ENCODE data around the gene PLEKHJ1.

PLEKHJ1 gene

DNA sequence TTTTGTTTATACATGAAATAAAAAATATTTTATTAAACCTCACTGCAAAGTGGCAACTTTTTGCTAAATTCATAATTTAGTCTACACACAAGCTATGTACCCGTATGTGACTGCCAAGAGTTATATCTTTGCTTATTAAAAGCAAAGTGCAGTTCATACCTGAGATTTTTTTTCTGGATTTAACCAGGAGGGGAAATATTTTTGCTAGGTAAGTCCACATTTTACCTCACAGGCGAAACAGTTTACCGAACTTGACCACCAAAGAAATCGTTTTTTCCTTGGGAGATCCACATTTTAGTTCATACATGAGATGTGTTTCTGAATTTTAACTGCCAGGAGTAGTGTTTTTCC, 32.3 kb upstream of the PLEKHJ1 start:
- no peaks in the 10 kb centered on the region for H3K9me3 ChIP-seq (ENCODE audit: control insufficient read depth in 1 of 2, low read length in 2 of 2)
- peak overlapping the region; percentile 67 to 99 for H3K4me3 ChIP-seq (ENCODE audit: low read depth in 1 of 2, low read length in 2 of 2)
- peak overlapping the region; percentile 40 for H3K27ac ChIP-seq (ENCODE audit: low read length)
- H3K36me3 ChIP-seq (ENCODE audit: control insufficient read depth in 1 of 2, insufficient read depth in 2 of 2, low read length in 2 of 2): peaks cover 0 to 18% of the 10 kb centered on the region in 2 donors
- H3K27me3 ChIP-seq (ENCODE audit: low read depth, low read length): no peaks in the 10 kb centered on the region
- peaks cover 4 to 35% of the 10 kb centered on the region in 2 donors for H3K4me1 ChIP-seq (ENCODE audit: control insufficient read depth in 1 of 2, insufficient read depth in 2 of 2, low read length in 2 of 2)

DNA sequence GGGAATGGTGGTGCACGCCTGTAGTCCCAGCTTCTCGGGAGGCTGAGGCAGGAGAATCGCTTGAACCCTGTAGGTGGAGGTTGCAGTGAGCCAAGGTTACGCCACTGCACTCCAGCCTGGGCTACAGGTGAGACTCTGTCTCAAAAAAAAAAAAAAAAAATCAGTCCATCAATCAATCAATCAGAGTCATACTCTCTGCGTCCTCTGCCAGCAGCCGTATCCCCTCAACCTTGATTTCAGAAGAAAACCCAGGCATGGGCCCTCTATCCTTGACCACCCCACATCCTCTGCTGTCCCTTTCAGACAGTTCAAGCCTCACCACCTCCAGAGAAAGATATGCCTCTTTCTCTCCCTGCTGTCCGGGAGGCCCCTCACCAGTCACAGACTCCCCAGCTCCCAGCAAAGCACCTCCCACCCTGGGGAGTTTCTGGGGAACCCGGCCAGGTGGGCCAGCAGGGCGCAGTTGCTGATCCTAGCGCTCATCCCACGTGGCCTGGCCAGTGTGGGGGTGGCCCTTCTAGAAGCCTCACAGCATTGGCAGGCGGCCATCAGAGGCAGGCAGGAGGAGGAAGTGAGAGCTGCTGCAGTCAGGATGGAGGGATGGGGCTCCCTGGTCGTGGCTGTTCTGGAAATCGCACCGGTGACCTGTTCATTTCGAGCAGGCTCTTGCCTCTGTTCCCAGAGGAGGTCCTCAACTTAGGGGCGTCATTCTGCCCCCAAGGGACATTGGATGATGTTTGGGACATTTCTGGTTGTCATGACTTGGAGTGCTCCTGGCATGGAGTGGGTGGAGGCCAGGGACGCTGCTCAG, 30.3 kb upstream of the PLEKHJ1 start:
- H3K4me3 ChIP-seq (ENCODE audit: low read depth in 1 of 2, low read length in 2 of 2): peak overlapping the region in 1 of 2 donors; percentile 16
- H3K4me1 ChIP-seq (ENCODE audit: control insufficient read depth in 1 of 2, insufficient read depth in 2 of 2, low read length in 2 of 2): peaks cover 0 to 14% of the 10 kb centered on the region in 2 donors
- no peak overlapping the region for H3K27ac ChIP-seq (ENCODE audit: low read length)
- peaks cover 0 to 1% of the 10 kb centered on the region in 2 donors for H3K36me3 ChIP-seq (ENCODE audit: control insufficient read depth in 1 of 2, insufficient read depth in 2 of 2, low read length in 2 of 2)
- no peaks in the 10 kb centered on the region for H3K27me3 ChIP-seq (ENCODE audit: low read depth, low read length)
- H3K9me3 ChIP-seq (ENCODE audit: control insufficient read depth in 1 of 2, low read length in 2 of 2): no peaks in the 10 kb centered on the region

DNA sequence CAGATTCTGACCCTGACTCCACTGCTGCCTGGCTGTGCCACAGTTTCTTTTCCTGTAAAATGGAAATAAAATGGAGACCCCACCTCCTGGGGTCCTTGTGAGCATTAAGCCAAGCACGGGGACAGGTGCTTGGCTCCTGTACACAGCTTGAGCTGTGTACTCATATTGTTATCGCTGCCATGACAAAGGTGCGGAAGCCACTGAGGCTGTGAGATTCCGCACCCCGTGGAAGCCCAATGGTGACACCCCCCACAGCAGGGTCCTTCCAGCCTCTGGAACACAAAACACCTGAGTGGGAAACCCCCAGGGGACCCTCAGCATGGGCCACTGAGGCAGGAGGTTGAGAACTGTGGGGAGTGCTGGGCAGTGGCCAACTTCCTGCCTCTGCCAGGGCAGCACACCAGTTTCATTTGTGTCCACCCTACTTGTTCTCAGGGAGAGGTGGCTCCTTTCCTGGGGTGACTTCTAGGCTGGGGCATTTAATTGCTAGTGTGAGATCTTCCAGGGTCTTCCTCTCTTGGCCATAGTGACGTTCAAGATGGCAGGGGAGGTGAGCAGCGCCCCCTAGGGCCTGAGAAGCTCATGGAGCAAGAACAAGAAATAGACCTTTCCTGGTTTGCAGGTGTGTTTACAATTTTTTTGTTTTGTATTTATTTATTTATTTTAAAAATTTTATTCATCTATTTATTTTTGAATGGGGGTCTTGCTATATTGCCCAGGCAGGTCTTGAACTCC, 25.5 kb upstream of the PLEKHJ1 start:
- Histone ChIP-seq H3K9me3 (ENCODE audit: control insufficient read depth in 1 of 2, low read length in 2 of 2) (no peaks in the 10 kb centered on the region), H3K27ac (ENCODE audit: low read length) (no peak overlapping the region), H3K4me3 (ENCODE audit: low read depth in 1 of 2, low read length in 2 of 2) (no peak overlapping the region), H3K36me3 (ENCODE audit: control insufficient read depth in 1 of 2, insufficient read depth in 2 of 2, low read length in 2 of 2) (no peaks in the 10 kb centered on the region), H3K4me1 (ENCODE audit: control insufficient read depth in 1 of 2, insufficient read depth in 2 of 2, low read length in 2 of 2) (peaks cover 0 to 4% of the 10 kb centered on the region in 2 donors), H3K27me3 (ENCODE audit: low read depth, low read length) (no peaks in the 10 kb centered on the region)

DNA sequence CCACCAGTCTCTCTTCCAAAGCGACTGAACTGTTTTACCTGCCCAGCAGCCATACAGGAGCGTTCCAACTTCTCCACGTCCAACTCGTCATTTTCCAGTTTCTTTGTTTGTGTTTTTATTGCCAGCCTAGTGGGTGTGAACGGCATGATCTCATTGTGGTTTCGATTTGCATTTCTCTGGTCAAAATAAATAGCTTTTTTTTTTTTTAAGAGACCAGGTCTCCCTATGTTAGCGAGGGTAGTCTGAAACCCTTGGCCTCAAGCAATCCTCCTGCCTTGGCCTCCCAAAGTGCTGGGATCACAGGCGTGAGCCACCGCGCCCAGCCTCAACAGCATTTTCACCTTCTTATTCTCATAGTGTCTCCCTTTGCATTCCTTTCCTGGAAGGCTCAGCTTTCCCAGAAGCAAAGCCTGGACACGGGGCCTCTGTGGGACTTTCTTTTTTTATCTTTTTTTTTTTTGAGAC, 24.2 kb upstream of the PLEKHJ1 start:
- H3K4me1 ChIP-seq (ENCODE audit: control insufficient read depth in 1 of 2, insufficient read depth in 2 of 2, low read length in 2 of 2): no peaks in the 10 kb centered on the region
- H3K27ac ChIP-seq (ENCODE audit: low read length): no peak overlapping the region
- no peaks in the 10 kb centered on the region for H3K9me3 ChIP-seq (ENCODE audit: control insufficient read depth in 1 of 2, low read length in 2 of 2)
- H3K36me3 ChIP-seq (ENCODE audit: control insufficient read depth in 1 of 2, insufficient read depth in 2 of 2, low read length in 2 of 2): no peaks in the 10 kb centered on the region
- no peak overlapping the region for H3K4me3 ChIP-seq (ENCODE audit: low read depth in 1 of 2, low read length in 2 of 2)
- H3K27me3 ChIP-seq (ENCODE audit: low read depth, low read length): no peaks in the 10 kb centered on the region

DNA sequence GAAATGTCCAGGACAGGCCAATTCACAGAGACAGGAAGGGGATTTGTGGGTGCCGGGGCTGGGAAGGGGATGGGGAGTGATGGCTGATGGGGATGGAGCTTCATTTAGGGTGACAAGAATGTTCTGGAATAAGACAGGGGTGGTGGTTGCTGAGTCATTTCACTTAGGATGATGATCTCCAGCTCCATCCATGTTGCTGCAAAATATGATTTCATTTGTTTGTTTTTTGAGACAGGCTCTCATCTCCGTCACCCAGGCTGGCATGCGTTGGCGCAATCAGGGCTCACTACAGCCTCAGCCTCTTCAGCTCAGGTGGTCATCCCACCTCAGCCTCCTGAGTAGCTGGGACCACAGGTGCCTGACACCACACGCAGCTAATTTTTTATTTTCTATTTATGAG, 23.2 kb upstream of the PLEKHJ1 start:
- Histone ChIP-seq H3K36me3 (ENCODE audit: control insufficient read depth in 1 of 2, insufficient read depth in 2 of 2, low read length in 2 of 2) (no peaks in the 10 kb centered on the region), H3K27ac (ENCODE audit: low read length) (no peak overlapping the region), H3K4me3 (ENCODE audit: low read depth in 1 of 2, low read length in 2 of 2) (no peak overlapping the region), H3K27me3 (ENCODE audit: low read depth, low read length) (no peaks in the 10 kb centered on the region), H3K9me3 (ENCODE audit: control insufficient read depth in 1 of 2, low read length in 2 of 2) (no peaks in the 10 kb centered on the region), H3K4me1 (ENCODE audit: control insufficient read depth in 1 of 2, insufficient read depth in 2 of 2, low read length in 2 of 2) (no peaks in the 10 kb centered on the region)

DNA sequence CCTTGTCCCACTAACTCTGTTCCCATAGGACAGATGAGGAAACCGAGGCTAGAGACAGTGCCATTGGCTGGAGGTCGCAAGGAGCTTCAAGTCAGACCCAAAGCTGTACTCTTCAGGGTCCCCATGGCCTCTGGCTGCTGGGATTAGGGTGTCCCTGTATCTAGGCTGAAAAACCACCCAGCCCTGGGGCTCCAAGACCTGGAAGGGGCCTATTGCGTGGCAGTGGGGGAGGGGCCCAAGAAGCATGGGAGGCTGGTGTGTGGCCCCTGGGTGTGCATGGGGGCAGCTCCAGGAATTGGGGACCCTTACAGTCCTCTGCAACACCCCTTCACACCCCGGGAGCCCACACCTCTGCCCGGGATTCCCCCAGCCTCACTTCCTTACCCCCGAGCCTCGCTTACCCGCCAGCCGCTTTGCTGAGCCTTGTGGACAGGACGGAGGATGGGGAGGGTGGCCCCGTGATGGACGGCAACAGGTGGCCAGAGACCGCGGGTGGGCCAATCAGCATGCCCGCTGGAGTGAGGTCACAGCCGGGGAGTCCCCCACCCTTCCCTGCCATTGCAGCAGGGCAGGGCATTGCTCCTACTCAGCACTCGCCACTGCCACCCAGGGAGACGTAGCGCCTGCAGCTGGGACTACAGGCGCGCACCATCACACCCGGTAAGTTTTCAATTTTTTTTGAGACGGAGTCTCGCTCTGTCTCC, 20.0 kb upstream of the PLEKHJ1 start, which contains the start of gene JSRP1:
JSRP1 (minus strand) TSS at position 436 of the 704 bp plus-strand sequence. CDS start 1,103 bp downstream, outside the sequence.
- H3K27ac ChIP-seq (ENCODE audit: low read length): no peak within 1 kb of the TSS
- H3K27me3 ChIP-seq (ENCODE audit: low read depth, low read length): peaks cover 22% of the 10 kb centered on the region
- no peak within 1 kb of the TSS for H3K4me3 ChIP-seq (ENCODE audit: low read depth in 1 of 2, low read length in 2 of 2)
- no peaks in the 10 kb centered on the region for H3K36me3 ChIP-seq (ENCODE audit: control insufficient read depth in 1 of 2, insufficient read depth in 2 of 2, low read length in 2 of 2)
- peaks cover 0 to 27% of the 10 kb centered on the region in 2 donors for H3K4me1 ChIP-seq (ENCODE audit: control insufficient read depth in 1 of 2, insufficient read depth in 2 of 2, low read length in 2 of 2)
- H3K9me3 ChIP-seq (ENCODE audit: control insufficient read depth in 1 of 2, low read length in 2 of 2): no peaks in the 10 kb centered on the region

DNA sequence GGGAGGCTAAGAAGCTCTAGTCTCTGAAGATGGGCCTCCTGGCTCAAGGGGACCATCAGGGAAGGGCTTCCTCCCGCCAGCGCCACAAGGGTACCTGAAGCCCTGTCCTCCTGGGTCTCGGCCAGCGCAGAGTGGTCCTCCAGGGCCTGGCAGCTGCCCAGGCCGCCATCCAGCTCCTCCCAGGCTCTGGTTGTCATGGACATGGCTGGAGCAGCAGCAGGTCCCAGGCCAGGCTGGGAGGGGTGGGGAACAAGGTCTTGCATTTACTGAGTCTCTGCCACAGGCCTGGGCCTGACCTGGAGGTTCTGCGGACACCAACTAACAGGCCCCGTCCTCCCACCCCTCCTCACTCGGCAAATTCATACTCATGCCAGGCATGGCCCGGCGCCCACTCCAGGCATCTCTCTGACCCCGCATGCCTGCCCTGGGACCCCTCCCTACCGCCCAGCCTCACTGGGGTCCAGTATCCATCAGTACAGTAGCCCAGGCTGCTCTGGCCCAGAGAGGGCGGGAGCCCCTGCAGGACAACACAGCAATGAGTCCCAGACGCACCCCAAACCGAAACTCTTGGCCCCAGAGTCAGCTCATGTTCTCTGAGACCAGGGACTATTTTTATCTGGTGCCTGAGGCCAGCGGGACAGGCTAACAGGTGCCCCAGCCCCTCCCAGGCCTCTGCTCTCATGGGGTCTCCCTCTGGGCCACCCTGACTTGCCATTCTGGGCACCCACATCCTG, 19.1 kb upstream of the PLEKHJ1 start:
- H3K4me1 ChIP-seq (ENCODE audit: control insufficient read depth in 1 of 2, insufficient read depth in 2 of 2, low read length in 2 of 2): peaks cover 0 to 35% of the 10 kb centered on the region in 2 donors
- H3K27me3 ChIP-seq (ENCODE audit: low read depth, low read length): peaks cover 24% of the 10 kb centered on the region
- no peak overlapping the region for H3K4me3 ChIP-seq (ENCODE audit: low read depth in 1 of 2, low read length in 2 of 2)
- H3K9me3 ChIP-seq (ENCODE audit: control insufficient read depth in 1 of 2, low read length in 2 of 2): no peaks in the 10 kb centered on the region
- no peak overlapping the region for H3K27ac ChIP-seq (ENCODE audit: low read length)
- no peaks in the 10 kb centered on the region for H3K36me3 ChIP-seq (ENCODE audit: control insufficient read depth in 1 of 2, insufficient read depth in 2 of 2, low read length in 2 of 2)

DNA sequence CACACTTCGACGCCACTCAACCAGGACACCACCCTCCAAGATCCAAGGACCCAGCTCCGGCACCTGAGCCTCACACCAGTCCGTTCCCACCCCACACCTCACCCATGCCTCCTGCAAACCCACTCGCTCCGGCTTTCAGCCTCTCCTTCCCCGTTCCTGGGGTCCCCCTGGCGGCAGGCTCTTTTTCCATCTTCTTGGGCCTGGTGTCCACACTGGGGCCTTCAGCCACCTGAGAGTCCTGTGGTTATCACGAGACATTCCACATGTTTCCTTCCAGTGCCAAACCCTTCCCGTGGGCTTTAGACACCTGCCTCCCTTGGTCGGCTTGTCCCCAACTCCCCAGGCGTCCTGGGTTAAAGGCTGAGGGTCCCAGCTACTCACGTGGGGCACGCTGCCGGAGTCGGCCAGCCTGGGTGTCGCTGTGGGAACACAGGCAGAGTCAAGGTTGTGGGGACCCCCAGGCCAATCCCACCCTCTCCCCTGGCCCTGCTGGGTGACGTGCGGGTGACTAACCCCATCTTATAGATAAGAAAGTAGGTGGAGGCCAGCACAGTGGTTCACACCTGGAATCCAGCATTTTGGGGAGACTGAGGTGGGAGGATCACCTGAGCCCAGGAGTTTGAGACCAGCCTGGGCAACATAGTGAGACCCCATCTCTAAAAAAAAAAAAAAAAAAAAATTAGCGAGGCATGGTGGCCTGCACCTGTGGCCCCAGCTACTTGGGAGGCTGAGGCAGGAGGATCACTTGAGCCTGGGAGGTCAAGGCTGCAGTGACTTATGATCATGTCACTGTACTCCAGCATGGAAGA, 18.1 kb upstream of the PLEKHJ1 start:
- Histone ChIP-seq H3K27ac (ENCODE audit: low read length) (no peak overlapping the region), H3K9me3 (ENCODE audit: control insufficient read depth in 1 of 2, low read length in 2 of 2) (no peaks in the 10 kb centered on the region), H3K27me3 (ENCODE audit: low read depth, low read length) (peaks cover 33% of the 10 kb centered on the region), H3K36me3 (ENCODE audit: control insufficient read depth in 1 of 2, insufficient read depth in 2 of 2, low read length in 2 of 2) (no peaks in the 10 kb centered on the region), H3K4me3 (ENCODE audit: low read depth in 1 of 2, low read length in 2 of 2) (no peak overlapping the region), H3K4me1 (ENCODE audit: control insufficient read depth in 1 of 2, insufficient read depth in 2 of 2, low read length in 2 of 2) (peaks cover 0 to 37% of the 10 kb centered on the region in 2 donors)

DNA sequence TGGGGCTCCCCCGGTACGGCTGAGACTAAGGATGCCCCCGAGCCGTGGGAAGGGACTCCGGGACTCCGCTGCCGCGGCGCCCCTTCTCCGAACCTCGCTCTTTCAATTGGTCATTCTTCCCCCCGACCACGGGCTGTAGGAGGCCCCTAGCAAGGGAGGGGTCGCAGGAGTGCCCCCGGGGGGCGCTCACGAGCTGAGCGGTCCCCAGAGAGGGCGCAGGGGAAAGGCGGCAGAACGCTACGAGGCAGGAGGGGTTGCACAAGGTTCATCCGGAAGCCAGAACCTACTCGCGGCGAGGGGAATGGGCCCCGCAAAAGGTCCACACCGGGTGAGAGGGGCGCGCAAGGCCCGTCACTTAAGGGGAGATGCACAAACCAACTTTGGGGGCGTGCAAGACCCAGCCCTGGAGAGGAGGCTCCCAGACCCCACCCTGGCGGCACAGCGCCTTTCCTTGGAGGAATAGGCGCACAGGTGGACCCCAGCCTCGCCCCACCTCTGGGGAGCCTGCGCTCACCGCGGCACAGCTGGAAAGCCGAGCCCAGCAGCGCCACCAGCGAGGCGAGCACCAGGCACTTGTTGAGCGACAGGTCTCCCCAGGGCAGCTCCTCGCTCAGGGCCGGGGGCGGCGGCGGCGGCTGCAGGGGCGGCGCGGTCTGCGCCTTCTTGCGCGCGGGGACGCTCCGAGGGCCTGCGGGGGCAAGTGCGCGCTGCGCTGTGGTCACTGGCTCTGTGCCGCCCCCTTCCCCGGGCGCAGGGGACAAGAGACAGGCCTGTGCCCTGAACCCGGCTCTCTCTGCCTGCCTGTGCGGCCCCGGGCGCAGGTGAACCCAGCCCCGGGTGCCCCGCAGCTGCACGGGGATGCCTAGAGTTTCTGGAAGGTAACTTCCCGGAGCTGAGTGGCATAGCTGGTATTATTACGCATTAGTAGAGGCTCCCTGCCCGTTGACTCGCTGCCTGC, 17.3 kb upstream of the PLEKHJ1 start:
- H3K27me3 ChIP-seq (ENCODE audit: low read depth, low read length): peaks cover 33% of the 10 kb centered on the region
- H3K36me3 ChIP-seq (ENCODE audit: control insufficient read depth in 1 of 2, insufficient read depth in 2 of 2, low read length in 2 of 2): peaks cover 0 to 6% of the 10 kb centered on the region in 2 donors
- peak overlapping the region in 1 of 2 donors; percentile 40 for H3K4me3 ChIP-seq (ENCODE audit: low read depth in 1 of 2, low read length in 2 of 2)
- H3K27ac ChIP-seq (ENCODE audit: low read length): no peak overlapping the region
- H3K4me1 ChIP-seq (ENCODE audit: control insufficient read depth in 1 of 2, insufficient read depth in 2 of 2, low read length in 2 of 2): peaks cover 0 to 37% of the 10 kb centered on the region in 2 donors
- no peaks in the 10 kb centered on the region for H3K9me3 ChIP-seq (ENCODE audit: control insufficient read depth in 1 of 2, low read length in 2 of 2)
